ENCODE measurements around the gene IRF5. TPM values are rescaled to one million over a fixed set of nuclear protein-coding genes. Genes with fewer than 3 reads are reported as not detected.

IRF5 gene
- total RNA-seq, 2 experiments from 2014 or later: 8.2 to 21.9 TPM

DNA sequence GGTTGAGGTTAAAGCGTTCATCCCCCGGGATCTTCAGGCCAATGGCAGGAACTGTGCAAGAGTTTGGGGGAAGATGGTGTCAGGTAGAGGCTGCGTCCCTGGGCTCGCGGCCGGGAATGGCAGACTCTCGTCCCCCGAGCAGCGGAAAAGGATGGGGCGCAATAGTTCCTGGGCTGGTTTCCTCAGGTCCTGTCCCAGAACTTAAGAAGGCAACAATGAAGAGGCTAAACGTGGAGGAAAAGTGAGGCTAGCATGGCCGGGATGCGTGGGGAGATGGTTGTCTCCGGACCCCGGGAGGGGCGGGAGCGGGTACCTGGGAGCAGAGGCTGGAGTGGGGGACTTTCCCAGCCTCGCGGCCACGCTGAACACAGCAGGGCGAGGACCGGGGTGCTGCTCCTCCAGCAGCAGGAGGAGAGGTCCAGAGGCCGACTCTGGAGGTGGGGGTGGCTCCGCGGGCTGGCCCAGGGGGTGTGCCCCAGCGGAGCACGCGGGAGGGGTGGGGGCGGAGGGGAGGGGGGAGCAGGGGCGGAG lies 882 bp downstream of the IRF5 start:
- Histone ChIP-seq H3K36me3 (ENCODE audit: insufficient read depth, low read length) (no peaks in the 10 kb centered on the region), H2AFZ (ENCODE audit: low read length) (no peak overlapping the region; the same call in 1 of the 2 replicates), H3K4me3 (ENCODE audit: low read depth, low read length, poor library complexity, severe bottlenecking) (peak overlapping the region; percentile 37), H3K9me2 (ENCODE audit: insufficient read depth, low read length) (no peaks in the 10 kb centered on the region), H3K79me2 (ENCODE audit: insufficient read depth, low read depth, low read length) (no peaks in the 10 kb centered on the region), H3K27ac (ENCODE audit: low read depth, low read length, poor library complexity, severe bottlenecking) (no peak overlapping the region), H3K4me2 (ENCODE audit: low read length) (peak overlapping the region; percentile 67), H4K20me1 (ENCODE audit: insufficient read depth, low read length) (no peaks in the 10 kb centered on the region), H3K4me1 (ENCODE audit: insufficient read depth, low read length, poor library complexity, severe bottlenecking) (peaks cover 49% of the 10 kb centered on the region), H3K9me3 (ENCODE audit: low read length) (no peaks in the 10 kb centered on the region)
- intact Hi-C loops (cut with micrococcal nuclease; ENCODE audit: unreplicated experiment): no loop called here
- no peak for TF ChIP-seq EZH2phosphoT487 (IDR thresholded peaks at IDR 0.05; ENCODE audit: borderline replicate concordance, low read depth, low read length)
- TF ChIP-seq, protein P1, sequence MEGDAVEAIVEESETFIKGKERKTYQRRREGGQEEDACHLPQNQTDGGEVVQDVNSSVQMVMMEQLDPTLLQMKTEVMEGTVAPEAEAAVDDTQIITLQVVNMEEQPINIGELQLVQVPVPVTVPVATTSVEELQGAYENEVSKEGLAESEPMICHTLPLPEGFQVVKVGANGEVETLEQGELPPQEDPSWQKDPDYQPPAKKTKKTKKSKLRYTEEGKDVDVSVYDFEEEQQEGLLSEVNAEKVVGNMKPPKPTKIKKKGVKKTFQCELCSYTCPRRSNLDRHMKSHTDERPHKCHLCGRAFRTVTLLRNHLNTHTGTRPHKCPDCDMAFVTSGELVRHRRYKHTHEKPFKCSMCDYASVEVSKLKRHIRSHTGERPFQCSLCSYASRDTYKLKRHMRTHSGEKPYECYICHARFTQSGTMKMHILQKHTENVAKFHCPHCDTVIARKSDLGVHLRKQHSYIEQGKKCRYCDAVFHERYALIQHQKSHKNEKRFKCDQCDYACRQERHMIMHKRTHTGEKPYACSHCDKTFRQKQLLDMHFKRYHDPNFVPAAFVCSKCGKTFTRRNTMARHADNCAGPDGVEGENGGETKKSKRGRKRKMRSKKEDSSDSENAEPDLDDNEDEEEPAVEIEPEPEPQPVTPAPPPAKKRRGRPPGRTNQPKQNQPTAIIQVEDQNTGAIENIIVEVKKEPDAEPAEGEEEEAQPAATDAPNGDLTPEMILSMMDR (conservative IDR thresholded peaks at IDR 0.05; ENCODE audit: low read length): no peak
- DNase-seq (ENCODE audit: low spot score): no peak
- ChIA-PET CTCF (ENCODE audit: unreplicated experiment) (interaction anchor here (2.1 kb wide), 1 partner anchor 10 kb away, joined by 4 read pairs; no protein-coding TSS in a partner anchor), POLR2A (interaction anchor here (2.5 to 4.0 kb wide), 2 partner anchors 15 to 116 kb away, joined by 12 to 29 read pairs; partner anchors contain the start of gene TNPO3)
- BruUV-seq (replicated peaks): no TSS peak

DNA sequence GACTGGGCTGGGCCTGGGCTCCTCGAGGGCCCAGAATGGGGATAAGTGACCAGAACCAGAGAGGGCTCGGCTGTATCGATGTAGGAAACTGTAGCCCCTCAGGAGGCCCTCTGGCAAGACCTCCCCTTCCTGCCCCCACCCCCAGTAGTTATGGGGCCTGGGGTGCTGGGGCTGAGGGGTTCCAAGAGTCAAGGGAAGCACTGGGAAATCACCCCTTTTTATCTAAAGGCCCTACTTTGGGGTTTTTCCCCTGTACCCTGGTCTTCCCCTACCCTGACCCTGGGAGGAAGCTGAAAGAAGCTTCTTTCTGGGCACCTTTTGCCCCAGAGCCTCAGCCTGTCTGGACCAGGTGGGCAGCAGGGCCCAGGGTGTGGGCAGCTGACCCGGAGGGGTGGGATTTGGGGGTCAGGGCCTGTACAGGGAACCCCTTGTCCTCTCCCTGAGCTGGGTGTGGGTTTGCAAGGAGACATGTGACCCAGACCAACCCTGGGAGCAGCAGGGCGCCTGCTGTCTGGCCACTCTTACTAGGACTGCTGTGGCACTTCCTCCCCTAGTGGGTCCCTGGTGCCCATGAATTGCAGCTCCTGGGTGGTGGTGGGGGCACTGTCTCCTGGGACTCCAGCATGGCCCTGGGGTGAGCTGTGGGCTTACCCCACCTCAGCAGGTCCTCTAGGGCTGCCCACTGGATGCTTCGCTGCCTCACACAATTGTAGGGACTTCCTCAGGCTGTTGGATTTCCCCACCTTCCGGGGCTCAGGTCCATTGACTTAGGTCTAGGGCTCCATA lies 1.5 kb downstream of the IRF5 start:
- intact Hi-C loops (cut with micrococcal nuclease; ENCODE audit: unreplicated experiment): no loop called here
- no peaks in the 10 kb centered on the region for H4K20me1 ChIP-seq (ENCODE audit: insufficient read depth, low read length)
- no peaks in the 10 kb centered on the region for H3K9me3 ChIP-seq (ENCODE audit: low read length)
- H3K79me2 ChIP-seq (ENCODE audit: insufficient read depth, low read depth, low read length): no peaks in the 10 kb centered on the region
- H3K4me2 ChIP-seq (ENCODE audit: low read length): peak overlapping the region; percentile 85
- BruUV-seq (replicated peaks): no TSS peak
- DNase-seq (ENCODE audit: low spot score): no peak
- ChIA-PET CTCF (ENCODE audit: unreplicated experiment) (interaction anchor here (0.6 to 2.9 kb wide), 5 partner anchors 9 to 112 kb away, joined by 3 to 11 read pairs (median 4); partner anchors contain the start of gene ATP6V1F), POLR2A (interaction anchor here (0.5 to 4.0 kb wide), 9 partner anchors 12 to 189 kb away, joined by 3 to 29 read pairs (median 8); partner anchors contain the start of genes KCP and TNPO3)
- H3K9me2 ChIP-seq (ENCODE audit: insufficient read depth, low read length): no peaks in the 10 kb centered on the region
- H3K27ac ChIP-seq (ENCODE audit: low read depth, low read length, poor library complexity, severe bottlenecking): no peak overlapping the region
- peaks cover 48% of the 10 kb centered on the region for H3K4me1 ChIP-seq (ENCODE audit: insufficient read depth, low read length, poor library complexity, severe bottlenecking)
- no peak overlapping the region for H3K4me3 ChIP-seq (ENCODE audit: low read depth, low read length, poor library complexity, severe bottlenecking)
- TF ChIP-seq, protein P1 (conservative IDR thresholded peaks at IDR 0.05; ENCODE audit: low read length): no peak
- TF ChIP-seq EZH2phosphoT487 (IDR thresholded peaks at IDR 0.05; ENCODE audit: borderline replicate concordance, low read depth, low read length): no peak
- peak overlapping the region; percentile 80; the same call in 1 of the 2 replicates for H2AFZ ChIP-seq (ENCODE audit: low read length)
- no peaks in the 10 kb centered on the region for H3K36me3 ChIP-seq (ENCODE audit: insufficient read depth, low read length)

Measured in OCI-LY7 (cell line).